Adrenal gland (tissue), 5 donors: Measurements from ENCODE around the gene MEF2C.

ENCODE experiments used
- CTCF ChIP-seq, 6 experiments: fragments of 450-650 bp in 4 of 6; fragments of 200-600 bp in 2 of 6; sonication (generic) in 1 of 6; IDR thresholded peaks; 1 replicate in 5 of 6; 2 replicates in 1 of 6; pipeline versions ENCODE4 v1.5.1 to v1.8.0; 2016 to 2021; ENCODE audit warnings: antibody characterized with exemption in 6 of 6, mild to moderate bottlenecking in 2 of 6, moderate library complexity in 1 of 6
- POLR2A ChIP-seq, 2 donors: fragments of 450-650 bp; IDR thresholded peaks; one replicate each; pipeline ENCODE4 v1.6.1; 2017; ENCODE audit warnings: antibody characterized with exemption in 2 of 2, mild to moderate bottlenecking in 2 of 2, moderate library complexity in 1 of 2
- donor health status: DM: no; HTN: no; CAD: no.

GRCh38 chr5:88675168-88675707 lies 207.7 kb downstream of the MEF2C start:
- TF ChIP-seq CTCF (IDR thresholded peaks at IDR 0.05) = no peak
- no peak for TF ChIP-seq POLR2A (IDR thresholded peaks at IDR 0.05)
